Ovary (tissue), 3 donors: ENCODE results near the gene PHYHD1.

Experiments used
- EP300 ChIP-seq: sonication (generic); formaldehyde crosslinking; IDR thresholded peaks from one replicate; pipeline ENCODE4 v1.6.1; 2017; ENCODE audit warnings: antibody characterized with exemption
- POLR2A ChIP-seq: fragments of 450-650 bp; IDR thresholded peaks from one replicate; pipeline ENCODE4 v1.6.1; 2017; ENCODE audit warnings: antibody characterized with exemption, mild to moderate bottlenecking, moderate library complexity
- TF ChIP-seq, protein P1 (sequence below), 3 donors: fragments of 450-650 bp in 2 of 3; fragments of 200-600 bp in 1 of 3; IDR thresholded peaks; one replicate each; pipeline versions ENCODE4 v1.5.1 to v1.8.0; 2016 to 2022; ENCODE audit warnings: antibody characterized with exemption in 3 of 3, mild to moderate bottlenecking in 1 of 3
- donor health status: DM: no; HTN: no; CAD: no.

DNA sequence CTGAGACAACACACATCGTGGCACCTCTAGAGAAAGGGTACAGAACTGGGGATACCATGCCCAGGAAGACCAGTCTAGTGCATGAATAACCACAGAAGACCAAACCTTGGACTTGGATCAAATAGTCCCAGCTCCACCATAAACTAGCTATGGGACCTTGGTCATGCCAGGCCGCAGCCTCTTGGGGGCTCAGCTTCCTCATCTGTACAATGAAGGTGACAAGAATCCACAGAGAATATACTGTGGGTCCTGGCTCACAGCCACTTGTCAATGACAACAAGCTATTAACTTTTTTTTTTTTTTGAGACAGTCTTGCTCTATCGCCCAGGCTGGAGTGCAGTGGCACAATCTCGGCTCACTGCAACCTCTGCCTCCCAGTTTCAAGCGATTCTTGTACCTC is 42.9 kb upstream of the PHYHD1 start:
- TF ChIP-seq EP300 (no peak), POLR2A (no peak)
- TF ChIP-seq, protein P1, sequence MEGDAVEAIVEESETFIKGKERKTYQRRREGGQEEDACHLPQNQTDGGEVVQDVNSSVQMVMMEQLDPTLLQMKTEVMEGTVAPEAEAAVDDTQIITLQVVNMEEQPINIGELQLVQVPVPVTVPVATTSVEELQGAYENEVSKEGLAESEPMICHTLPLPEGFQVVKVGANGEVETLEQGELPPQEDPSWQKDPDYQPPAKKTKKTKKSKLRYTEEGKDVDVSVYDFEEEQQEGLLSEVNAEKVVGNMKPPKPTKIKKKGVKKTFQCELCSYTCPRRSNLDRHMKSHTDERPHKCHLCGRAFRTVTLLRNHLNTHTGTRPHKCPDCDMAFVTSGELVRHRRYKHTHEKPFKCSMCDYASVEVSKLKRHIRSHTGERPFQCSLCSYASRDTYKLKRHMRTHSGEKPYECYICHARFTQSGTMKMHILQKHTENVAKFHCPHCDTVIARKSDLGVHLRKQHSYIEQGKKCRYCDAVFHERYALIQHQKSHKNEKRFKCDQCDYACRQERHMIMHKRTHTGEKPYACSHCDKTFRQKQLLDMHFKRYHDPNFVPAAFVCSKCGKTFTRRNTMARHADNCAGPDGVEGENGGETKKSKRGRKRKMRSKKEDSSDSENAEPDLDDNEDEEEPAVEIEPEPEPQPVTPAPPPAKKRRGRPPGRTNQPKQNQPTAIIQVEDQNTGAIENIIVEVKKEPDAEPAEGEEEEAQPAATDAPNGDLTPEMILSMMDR (IDR thresholded peaks at IDR 0.05), result no peak
